NCI-H2107 (cell line): ENCODE data around the gene DAPK3.

Source experiments
- DNase-seq: peaks from one replicate; lab custom pipeline; 2025; lab: John Stamatoyannopoulos, UW

Gene DAPK3

DNA sequence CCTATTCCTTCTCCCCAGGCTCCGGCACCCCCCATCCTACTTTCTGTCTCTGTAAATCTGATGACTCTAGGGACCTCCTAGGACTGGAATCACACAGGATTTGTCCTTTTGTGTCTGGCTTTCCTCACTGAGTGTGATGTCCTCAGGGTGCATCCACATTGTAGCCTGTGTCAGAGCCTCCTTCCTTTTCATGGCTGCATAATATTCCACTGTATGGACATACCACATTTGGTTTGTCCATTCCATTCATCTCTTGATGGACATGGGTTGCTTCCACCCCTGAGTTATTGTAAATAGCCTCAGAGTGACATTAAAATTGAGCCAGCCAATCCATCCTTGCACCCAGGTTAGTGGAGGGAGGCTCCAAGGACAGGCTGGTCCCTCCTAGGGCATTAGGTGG, 60.8 kb downstream of the DAPK3 start:
- DNase-seq = no peak
